Endothelial cell of umbilical vein (primary cell): Measurements from ENCODE around the gene TRAF3. TPM values are rescaled to one million over a fixed set of nuclear protein-coding genes. Genes with fewer than 3 reads are reported as not detected.

Experiments used
- BruUV-seq: library from RNA; stranded (reverse); fragments of 400-500 nt; replicated peaks from 2 replicates; lab custom pipeline; 2021; lab: Mats Ljungman, UMichigan
- CTCF ChIA-PET: fragments of 300-600, 350-600 bp; sonication (Branson Sonifier 250); formaldehyde crosslinking; loops from one replicate; lab custom pipeline; 2021; ENCODE audit warnings: antibody characterized with exemption, inconsistent platforms; lab: Charles Lee
- POLR2A ChIA-PET: fragments of 300-600, 350-600 bp; sonication (Branson Sonifier 250); formaldehyde crosslinking; loops from one replicate; lab custom pipeline; 2021; ENCODE audit warnings: antibody characterized with exemption, inconsistent platforms; lab: Charles Lee
- DNase-seq: peaks from one replicate; pipeline ENCODE4 v3.0.0-alpha.2; 2011; ENCODE audit warnings: low read depth, low spot score
- FAIRE-seq: peaks from 2 replicates; lab custom pipeline; 2011; peaks lifted over from hg19 to GRCh38; lab: Jason Lieb, UNC
- H2AFZ ChIP-seq: 2 replicates; pipeline ENCODE4 v1.6.0; 2012; ENCODE audit warnings: low read depth, low read length, control low read depth, inconsistent platforms
- H3K27ac ChIP-seq: 2 replicates; pipeline ENCODE4 v1.5.1; 2011; ENCODE audit warnings: low read depth, mild to moderate bottlenecking, control low read depth, low read length, moderate library complexity; ENCODE audit not compliant: insufficient read depth
- H3K27me3 ChIP-seq, 2 experiments: 2 replicates each; pipeline versions ENCODE4 v1.6.0 to v1.6.1; 2011; ENCODE audit warnings: low read length in 2 of 2, mixed read lengths in 1 of 2; ENCODE audit not compliant: control insufficient read depth in 2 of 2, insufficient read depth in 2 of 2
- H3K36me3 ChIP-seq, 2 experiments: 2 replicates in 1 of 2; 3 replicates in 1 of 2; pipeline ENCODE4 v1.5.1; 2011; ENCODE audit warnings: low read length in 2 of 2, mild to moderate bottlenecking in 1 of 2, moderate library complexity in 1 of 2; ENCODE audit not compliant: control insufficient read depth in 2 of 2, insufficient read depth in 2 of 2; ENCODE audit errors: extremely low read depth in 1 of 2
- H3K4me1 ChIP-seq: 3 replicates; pipeline ENCODE4 v1.5.1; 2011; ENCODE audit warnings: mild to moderate bottlenecking, low read length; ENCODE audit not compliant: control insufficient read depth, insufficient read depth; ENCODE audit errors: extremely low read depth
- H3K4me2 ChIP-seq: 2 replicates; pipeline ENCODE4 v1.6.1; 2011; ENCODE audit warnings: low read length, control low read depth, mixed read lengths; ENCODE audit not compliant: insufficient read depth
- H3K4me3 ChIP-seq, 3 experiments: fragments of 200-600 bp in 1 of 3; sonication (generic), shearing (Covaris generic) in 1 of 3; replicated peaks in 1 of 3; 2 replicates each; pipeline ENCODE4 v1.5.1; 2011 to 2016; ENCODE audit warnings: control low read depth in 3 of 3, low read length in 3 of 3, mild to moderate bottlenecking in 2 of 3, inconsistent platforms in 1 of 3, low read depth in 1 of 3, moderate library complexity in 1 of 3; ENCODE audit not compliant: insufficient read depth in 1 of 3
- H3K79me2 ChIP-seq: 2 replicates; pipeline ENCODE4 v1.6.0; 2012; ENCODE audit warnings: low read length, inconsistent platforms; ENCODE audit not compliant: control insufficient read depth, insufficient read depth
- H3K9ac ChIP-seq: replicated peaks from 2 replicates; pipeline ENCODE3; 2011; ENCODE audit warnings: low read length, control low read depth; ENCODE audit not compliant: insufficient read depth; ENCODE audit errors: extremely low read depth
- H3K9me1 ChIP-seq: replicated peaks from 3 replicates; pipeline ENCODE4 v1.6.0; 2011; ENCODE audit warnings: mild to moderate bottlenecking, low read length; ENCODE audit not compliant: control insufficient read depth, insufficient read depth; ENCODE audit errors: extremely low read depth
- H3K9me3 ChIP-seq: replicated peaks from 2 replicates; pipeline ENCODE4 v1.5.1; 2012; ENCODE audit warnings: low read length, inconsistent platforms; ENCODE audit not compliant: control insufficient read depth, insufficient read depth
- H4K20me1 ChIP-seq: replicated peaks from 2 replicates; pipeline ENCODE3; 2011; ENCODE audit warnings: mild to moderate bottlenecking, low read length; ENCODE audit not compliant: control insufficient read depth, insufficient read depth; ENCODE audit errors: extremely low read depth
- CTCF ChIP-seq, 2 donors: IDR thresholded peaks; 1 replicate in 1 of 2; 2 replicates in 1 of 2; pipeline ENCODE4 v1.5.1; 2011; ENCODE audit warnings: low read length in 2 of 2, mild to moderate bottlenecking in 2 of 2, moderate library complexity in 2 of 2, control low read depth in 1 of 2, inconsistent platforms in 1 of 2, low read depth in 1 of 2; ENCODE audit not compliant: insufficient read depth in 1 of 2; ENCODE audit errors: extremely low read depth in 1 of 2
- EZH2 ChIP-seq: IDR thresholded peaks from 2 replicates; pipeline ENCODE4 v1.6.1; 2012; ENCODE audit warnings: borderline replicate concordance, low read depth, mild to moderate bottlenecking, moderate library complexity, low read length, inconsistent platforms; ENCODE audit not compliant: severe bottlenecking
- FOS ChIP-seq: IDR thresholded peaks from 2 replicates; pipeline ENCODE4 v1.6.1; 2011; ENCODE audit warnings: mild to moderate bottlenecking, low read length, moderate library complexity, borderline replicate concordance; ENCODE audit not compliant: insufficient read depth
- GATA2 ChIP-seq: IDR thresholded peaks from 2 replicates; pipeline ENCODE4 v1.7.0; 2011; ENCODE audit warnings: low read depth, mild to moderate bottlenecking, moderate library complexity, mixed read lengths, low read length; ENCODE audit not compliant: insufficient read length, insufficient read depth
- JUN ChIP-seq: IDR thresholded peaks from 2 replicates; pipeline ENCODE4 v1.6.1; 2011; ENCODE audit warnings: borderline replicate concordance, low read depth; ENCODE audit not compliant: insufficient read length, insufficient read depth
- MAX ChIP-seq: IDR thresholded peaks from 2 replicates; pipeline ENCODE4 v1.6.1; 2011; ENCODE audit not compliant: insufficient read depth, insufficient read length
- MYC ChIP-seq: IDR thresholded peaks from one replicate; pipeline ENCODE4 v1.6.1; 2011; ENCODE audit warnings: mild to moderate bottlenecking, low read depth, low read length
- POLR2A ChIP-seq: IDR thresholded peaks from 2 replicates; pipeline ENCODE4 v1.6.1; 2012; ENCODE audit warnings: low read depth, mild to moderate bottlenecking, control low read depth, low read length
- POLR2AphosphoS5 ChIP-seq: IDR thresholded peaks from 2 replicates; pipeline ENCODE4 v1.6.1; 2012; ENCODE audit warnings: low read depth, mild to moderate bottlenecking, control low read depth, low read length, moderate library complexity; ENCODE audit not compliant: insufficient read depth
- dilution Hi-C: fragments of 300-500 bp; cut with MboI; formaldehyde crosslinking; loops from one replicate; pipeline ENCODE4 v1.15.0; 2019; ENCODE audit warnings: low sequenced_read_pairs; ENCODE audit not compliant: extremely low pct_ligation_motif_present
- intact Hi-C: fragments of 100-400 bp; cut with micrococcal nuclease; formaldehyde crosslinking; loops from one replicate; pipeline ENCODE4 v1.10.0; 2022
- polyA plus RNA-seq, 4 experiments: library from polyadenylated mRNA; depleted of rRNA in 3 of 4; stranded (reverse) in 3 of 4; unstranded in 1 of 4; fragments of >200 nt; gene quantifications; 2 replicates each; pipeline versions ENCODE4 v1.2.1 to v1.2.3, GENCODE V29; 2011 to 2012; ENCODE audit warnings: missing spikeins in 1 of 4
- total RNA-seq: library from RNA; stranded (reverse); gene quantifications from 2 replicates; pipeline ENCODE4 v1.2.3, GENCODE V29; 2021

Gene TRAF3
- total and polyA plus RNA-seq, 2 donors (not counting 3 experiments of a cell fraction or from before 2014, with no cell fraction given) = 14.4 to 27.6 TPM

DNA sequence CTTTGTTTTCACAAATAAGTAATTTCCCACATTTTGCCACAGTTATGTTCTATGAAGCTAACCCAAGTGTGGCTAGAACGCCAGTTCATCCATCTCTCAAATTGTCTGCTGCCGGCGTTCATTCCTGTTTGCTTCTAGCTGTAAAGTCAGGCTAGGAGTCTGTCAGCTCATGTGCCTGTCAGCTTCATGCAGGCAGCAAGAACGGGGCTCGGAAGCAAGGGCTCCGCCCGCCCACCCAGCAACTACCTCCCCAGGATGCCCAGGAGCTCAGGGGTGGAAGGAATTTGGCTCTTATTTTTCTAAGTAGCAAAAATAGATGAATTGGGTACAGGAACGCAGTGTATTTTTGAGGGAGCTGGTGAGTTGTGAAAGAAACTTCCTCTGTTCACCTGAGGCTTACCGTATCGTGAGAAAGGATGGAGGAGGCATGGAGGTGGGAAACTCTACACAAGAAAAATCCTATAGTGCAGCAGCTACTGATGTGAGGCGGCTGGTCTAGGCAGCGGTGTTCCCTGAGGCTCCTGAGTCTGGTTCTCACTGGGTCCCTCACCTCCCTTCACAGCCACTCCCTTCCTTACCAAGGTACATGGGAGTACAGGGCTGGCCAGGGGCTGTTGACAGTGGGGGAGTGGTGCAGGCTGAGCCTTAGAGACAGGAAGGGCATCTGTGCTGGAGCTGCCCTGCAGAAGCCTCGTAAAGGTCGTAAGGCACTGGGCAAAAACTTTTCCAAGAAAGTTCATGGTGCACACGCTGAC, 90.8 kb downstream of the TRAF3 start:
- FAIRE-seq = no peak
- no peaks in the 10 kb centered on the region for H3K27me3 ChIP-seq
- peaks cover under 1 to 11% of the 10 kb centered on the region in 2 experiments for H3K36me3 ChIP-seq
- no peak overlapping the region for H3K4me3 ChIP-seq
- ChIA-PET CTCF (interaction anchor here (0.6 to 1.0 kb wide), 2 partner anchors 22 to 173 kb away, joined by 6 read pairs; no protein-coding TSS in a partner anchor), POLR2A (no interaction called here)
- TF ChIP-seq POLR2A (no peak), MYC (no peak), CTCF (IDR thresholded peaks at IDR 0.05; ENCODE audit: extremely low read depth in 1 of 2, insufficient read depth in 1 of 2, low read depth in 1 of 2, low read length in 2 of 2) (no peak), GATA2 (no peak), MAX (no peak), EZH2 (no peak), JUN (no peak), POLR2AphosphoS5 (no peak), FOS (no peak)
- H3K9ac ChIP-seq = no peak overlapping the region
- no peak for DNase-seq
- no peaks in the 10 kb centered on the region for H3K4me1 ChIP-seq
- no peak overlapping the region for H3K4me2 ChIP-seq
- H3K79me2 ChIP-seq = no peaks in the 10 kb centered on the region
- H3K27ac ChIP-seq = no peak overlapping the region
- intact Hi-C loops (no loop called here), dilution Hi-C loops (no loop called here)
- H3K9me3 ChIP-seq = no peaks in the 10 kb centered on the region
- no peaks in the 10 kb centered on the region for H4K20me1 ChIP-seq
- no peaks in the 10 kb centered on the region for H3K9me1 ChIP-seq
- no TSS peak for BruUV-seq
- H2AFZ ChIP-seq = no peak overlapping the region
